Measurements from ENCODE around the gene MAPT.

MAPT gene

GRCh38 chr17:46057366-46057765 is 163.0 kb downstream of the MAPT start:
- DNase-seq (ENCODE audit: low spot score): no peak

- DNase-seq (ENCODE audit: low spot score): no peak
These were observed 165.1 kb downstream of the MAPT start for GRCh38 chr17:46059486-46059885.

GRCh38 chr17:46060461-46060860 is 166.1 kb downstream of the MAPT start:
- DNase-seq (ENCODE audit: low spot score): no peak

GRCh38 chr17:46061435-46061834 is 167.1 kb downstream of the MAPT start:
- no peak for DNase-seq (ENCODE audit: low spot score)

GRCh38 chr17:46063241-46063640 is 168.9 kb downstream of the MAPT start:
- no peak for DNase-seq (ENCODE audit: low spot score)

- no peak for DNase-seq (ENCODE audit: low spot score)
These were observed 170.1 kb downstream of the MAPT start for GRCh38 chr17:46064460-46064859.

GRCh38 chr17:46071796-46072195 is 177.4 kb downstream of the MAPT start:
- no peak for DNase-seq (ENCODE audit: low spot score)

GRCh38 chr17:46072998-46073397 is 178.6 kb downstream of the MAPT start:
- DNase-seq (ENCODE audit: low spot score): no peak

GRCh38 chr17:46074540-46074939 is 180.2 kb downstream of the MAPT start:
- no peak for DNase-seq (ENCODE audit: low spot score)

All from ecto neural progenitor cell (in vitro differentiated cells).